ENCODE results near the gene EID3.
A peak's percentile ranks its signal among the peaks of the same experiment; 100 is the strongest.
"Not testable (repeated sequence)": the region's sequence is repeated elsewhere in the genome, so short reads cannot be mapped to it uniquely, and the experiment has no call there.

Gene EID3

GRCh38 chr12:104303538-104304151 is at the start of gene EID3:
TSS of gene EID3 (plus strand) at chr12:104303739. CDS start at chr12:104303935, 196 bp downstream.
- peaks cover 16% of the 10 kb centered on the region for H3K36me3 Mint-ChIP-seq (ENCODE audit: low read depth)
- H3K27me3 Mint-ChIP-seq (ENCODE audit: low read depth) = no peaks in the 10 kb centered on the region
- H3K9me3 Mint-ChIP-seq = no peaks in the 10 kb centered on the region

DNA sequence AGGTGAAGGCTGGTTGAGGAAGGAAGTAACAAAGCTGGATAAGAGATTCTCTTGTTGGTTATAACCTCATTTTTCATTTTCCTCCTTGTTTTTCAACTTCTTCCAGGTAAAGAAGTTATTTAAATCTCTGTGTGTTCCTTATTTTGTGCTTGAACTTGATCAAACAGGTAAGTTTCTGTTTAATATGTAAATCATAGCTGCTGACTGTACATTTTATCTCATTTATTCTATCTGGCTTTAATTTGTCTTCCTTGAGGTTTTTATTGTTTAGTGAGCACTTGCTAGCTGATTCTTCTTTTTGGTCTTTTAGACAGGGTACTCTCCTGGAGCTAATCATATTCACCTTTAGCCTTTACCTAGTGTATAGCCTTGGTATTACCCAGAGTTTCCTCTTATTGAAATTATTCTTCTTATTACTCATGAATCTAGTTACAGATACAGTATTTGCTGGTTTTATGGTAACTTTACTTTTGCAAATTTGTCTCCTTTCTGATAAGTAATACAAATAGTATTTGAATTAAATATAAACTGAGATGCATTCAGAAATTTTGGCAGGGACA is 45.5 kb upstream of the EID3 start:
- Mint-ChIP-seq H3K27me3 (ENCODE audit: low read depth) (peaks cover 6% of the 10 kb centered on the region), H3K27ac (no peak overlapping the region), H3K4me3 (no peak overlapping the region), H3K36me3 (ENCODE audit: low read depth) (no peaks in the 10 kb centered on the region), H3K9me3 (no peaks in the 10 kb centered on the region), H3K4me1 (ENCODE audit: low read depth) (no peaks in the 10 kb centered on the region)

More at GRCh38 chr12:104303538-104304151, at the start of gene EID3:
- peaks cover 44% of the 10 kb centered on the region for H3K4me1 Mint-ChIP-seq (ENCODE audit: low read depth)
- peak within 1 kb of the TSS; percentile 99 for H3K27ac Mint-ChIP-seq
- H3K4me3 Mint-ChIP-seq = peak within 1 kb of the TSS; percentile 94

GRCh38 chr12:104258476-104259067 is 45.0 kb upstream of the EID3 start:
- H3K27ac Mint-ChIP-seq = no peak overlapping the region
- H3K27me3 Mint-ChIP-seq (ENCODE audit: low read depth) = peaks cover 6% of the 10 kb centered on the region
- H3K36me3 Mint-ChIP-seq (ENCODE audit: low read depth) = no peaks in the 10 kb centered on the region
- H3K4me3 Mint-ChIP-seq = no peak overlapping the region
- no peaks in the 10 kb centered on the region for H3K9me3 Mint-ChIP-seq
- no peaks in the 10 kb centered on the region for H3K4me1 Mint-ChIP-seq (ENCODE audit: low read depth)

GRCh38 chr12:104263026-104263425 is 40.5 kb upstream of the EID3 start:
- Mint-ChIP-seq H3K36me3 (ENCODE audit: low read depth) (no peaks in the 10 kb centered on the region), H3K27ac (no peak overlapping the region), H3K27me3 (ENCODE audit: low read depth) (peaks cover 2% of the 10 kb centered on the region), H3K4me3 (no peak overlapping the region), H3K4me1 (ENCODE audit: low read depth) (no peaks in the 10 kb centered on the region), H3K9me3 (no peaks in the 10 kb centered on the region)

DNA sequence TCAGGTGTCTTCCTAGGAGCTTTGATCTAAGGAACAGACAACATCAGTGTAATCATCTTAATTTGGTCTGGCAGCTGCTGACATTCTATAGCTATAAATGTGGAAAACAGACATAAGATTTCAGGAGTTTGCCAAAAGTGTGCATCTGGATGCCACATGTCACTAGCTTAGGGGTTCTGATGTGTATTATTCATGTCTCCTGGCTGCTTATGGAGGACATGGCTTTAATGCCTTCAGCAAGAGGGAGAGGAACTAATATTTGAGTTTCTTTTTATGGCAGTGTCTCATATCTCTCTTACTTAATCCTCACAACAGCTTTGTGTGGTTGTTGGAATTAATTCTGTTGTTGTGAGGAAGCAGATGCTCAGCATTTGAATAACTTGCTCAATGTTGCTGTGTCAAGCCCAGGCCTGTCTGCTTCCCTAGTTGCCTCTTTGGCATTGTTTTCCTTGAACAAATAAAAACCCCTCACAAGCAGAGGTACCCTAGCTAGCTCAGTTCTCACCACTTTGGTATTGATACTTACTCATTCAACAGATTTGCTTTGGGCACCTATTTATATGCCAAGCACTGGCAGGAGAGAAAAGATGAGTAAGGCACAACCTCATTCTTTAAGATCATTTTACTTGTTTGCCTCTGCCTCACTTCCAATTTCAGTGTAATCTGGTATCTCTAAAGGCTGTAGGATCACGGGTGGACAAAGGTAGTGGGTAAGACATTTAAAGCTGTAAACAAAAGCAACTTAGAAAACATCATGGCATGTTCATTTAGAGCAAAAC is 39.8 kb upstream of the EID3 start:
- no peaks in the 10 kb centered on the region for H3K9me3 Mint-ChIP-seq
- H3K27me3 Mint-ChIP-seq (ENCODE audit: low read depth) = no peaks in the 10 kb centered on the region
- H3K4me3 Mint-ChIP-seq = no peak overlapping the region
- H3K27ac Mint-ChIP-seq = no peak overlapping the region
- no peaks in the 10 kb centered on the region for H3K4me1 Mint-ChIP-seq (ENCODE audit: low read depth)
- H3K36me3 Mint-ChIP-seq (ENCODE audit: low read depth) = no peaks in the 10 kb centered on the region

- not testable (repeated sequence) for H3K4me1 Mint-ChIP-seq (ENCODE audit: low read depth); H3K27me3 Mint-ChIP-seq (ENCODE audit: low read depth); H3K36me3 Mint-ChIP-seq (ENCODE audit: low read depth); H3K9me3 Mint-ChIP-seq; H3K27ac Mint-ChIP-seq; H3K4me3 Mint-ChIP-seq
These were observed 38.1 kb upstream of the EID3 start for GRCh38 chr12:104265436-104265835.

GRCh38 chr12:104272938-104273337 is 30.6 kb upstream of the EID3 start:
- Mint-ChIP-seq H3K27me3 (ENCODE audit: low read depth) (no peaks in the 10 kb centered on the region), H3K36me3 (ENCODE audit: low read depth) (no peaks in the 10 kb centered on the region), H3K9me3 (no peaks in the 10 kb centered on the region), H3K4me3 (no peak overlapping the region), H3K4me1 (ENCODE audit: low read depth) (peaks cover 8% of the 10 kb centered on the region), H3K27ac (no peak overlapping the region)

GRCh38 chr12:104273503-104273902 is 30.0 kb upstream of the EID3 start:
- no peak overlapping the region for H3K4me3 Mint-ChIP-seq
- no peaks in the 10 kb centered on the region for H3K27me3 Mint-ChIP-seq (ENCODE audit: low read depth)
- H3K27ac Mint-ChIP-seq = no peak overlapping the region
- no peaks in the 10 kb centered on the region for H3K9me3 Mint-ChIP-seq
- H3K4me1 Mint-ChIP-seq (ENCODE audit: low read depth) = peaks cover 8% of the 10 kb centered on the region
- no peaks in the 10 kb centered on the region for H3K36me3 Mint-ChIP-seq (ENCODE audit: low read depth)

- no peaks in the 10 kb centered on the region for H3K9me3 Mint-ChIP-seq
- no peak overlapping the region for H3K27ac Mint-ChIP-seq
- peaks cover 8% of the 10 kb centered on the region for H3K4me1 Mint-ChIP-seq (ENCODE audit: low read depth)
- H3K4me3 Mint-ChIP-seq = no peak overlapping the region
- H3K27me3 Mint-ChIP-seq (ENCODE audit: low read depth) = peaks cover 4% of the 10 kb centered on the region
- no peaks in the 10 kb centered on the region for H3K36me3 Mint-ChIP-seq (ENCODE audit: low read depth)
These were observed 28.7 kb upstream of the EID3 start for GRCh38 chr12:104274811-104275210.

- H3K4me3 Mint-ChIP-seq = peak overlapping the region; percentile 52
These were observed 27.9 kb upstream of the EID3 start for GRCh38 chr12:104275689-104276088.

DNA sequence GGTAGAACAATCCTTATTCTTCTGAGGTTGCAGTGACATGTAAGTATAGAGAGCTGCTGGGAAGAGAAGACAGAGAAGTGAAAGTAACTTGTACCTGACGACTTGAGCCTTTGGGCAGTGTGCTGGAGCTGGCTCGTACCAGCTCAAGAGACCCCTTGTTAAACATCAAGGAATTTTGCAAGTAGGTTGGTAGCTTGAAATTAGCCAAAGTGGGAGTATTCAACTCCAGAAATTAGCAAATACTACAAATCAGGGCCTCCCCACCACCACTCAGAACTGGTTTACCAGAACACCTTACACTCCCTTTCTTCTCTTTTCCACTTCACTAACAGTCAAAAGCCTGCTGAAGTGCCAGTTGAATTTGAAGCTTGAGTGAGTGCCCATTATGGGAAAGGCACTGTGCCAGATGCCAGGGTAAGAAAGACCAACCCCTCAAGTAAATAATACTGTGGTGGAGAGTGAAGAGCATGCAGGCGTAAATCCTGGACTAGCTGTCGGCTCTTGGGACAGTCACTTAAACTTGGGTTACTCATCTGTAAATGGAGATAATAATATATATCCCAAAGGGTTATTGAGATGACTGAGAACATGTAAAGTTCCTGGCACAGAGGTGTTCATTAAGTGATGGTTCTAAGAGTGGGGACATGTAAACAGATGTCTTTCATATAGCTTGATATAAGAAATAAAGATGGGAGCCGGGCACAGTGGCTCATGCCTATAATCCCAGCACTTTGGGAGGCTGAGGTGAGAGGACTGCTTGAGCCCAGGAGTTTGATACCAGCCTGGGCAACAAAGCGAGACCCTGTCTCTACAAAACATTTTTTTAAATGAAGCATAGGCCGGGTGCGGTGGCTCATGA is 27.0 kb upstream of the EID3 start:
- H3K36me3 Mint-ChIP-seq (ENCODE audit: low read depth) = no peaks in the 10 kb centered on the region
- peak overlapping the region; percentile 52 for H3K4me3 Mint-ChIP-seq
- H3K4me1 Mint-ChIP-seq (ENCODE audit: low read depth) = peaks cover 8% of the 10 kb centered on the region
- H3K9me3 Mint-ChIP-seq = no peaks in the 10 kb centered on the region
- no peak overlapping the region for H3K27ac Mint-ChIP-seq
- peaks cover 4% of the 10 kb centered on the region for H3K27me3 Mint-ChIP-seq (ENCODE audit: low read depth)

More at GRCh38 chr12:104275689-104276088, 27.9 kb upstream of the EID3 start:
- Mint-ChIP-seq H3K27me3 (ENCODE audit: low read depth) (peaks cover 4% of the 10 kb centered on the region), H3K27ac (peak overlapping the region; percentile 10), H3K4me1 (ENCODE audit: low read depth) (peaks cover 8% of the 10 kb centered on the region), H3K9me3 (no peaks in the 10 kb centered on the region), H3K36me3 (ENCODE audit: low read depth) (no peaks in the 10 kb centered on the region)

GRCh38 chr12:104279164-104279563 is 24.4 kb upstream of the EID3 start:
- peaks cover 8% of the 10 kb centered on the region for H3K4me1 Mint-ChIP-seq (ENCODE audit: low read depth)
- no peaks in the 10 kb centered on the region for H3K9me3 Mint-ChIP-seq
- H3K27ac Mint-ChIP-seq = no peak overlapping the region
- H3K4me3 Mint-ChIP-seq = no peak overlapping the region
- peaks cover 4% of the 10 kb centered on the region for H3K27me3 Mint-ChIP-seq (ENCODE audit: low read depth)
- H3K36me3 Mint-ChIP-seq (ENCODE audit: low read depth) = no peaks in the 10 kb centered on the region

DNA sequence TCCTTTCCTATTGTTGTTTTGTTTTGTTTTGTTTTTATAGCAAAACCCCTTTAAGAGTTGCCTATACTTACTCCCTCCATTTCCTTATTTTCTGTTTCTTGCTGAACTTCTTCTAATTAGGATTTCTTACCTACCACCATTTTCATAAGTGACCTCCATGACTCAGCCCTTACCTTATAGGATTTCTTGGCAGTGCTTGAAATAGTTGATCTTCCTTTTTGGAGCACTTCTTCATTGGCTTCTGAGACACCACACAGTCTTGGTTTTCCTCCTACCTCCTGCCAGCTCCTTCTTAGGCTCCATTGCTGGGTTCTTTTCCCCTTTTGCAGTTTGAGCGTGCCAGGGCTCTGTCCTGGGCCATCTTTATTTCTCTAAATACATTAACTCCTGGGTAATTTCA is 23.4 kb upstream of the EID3 start:
- no peaks in the 10 kb centered on the region for H3K36me3 Mint-ChIP-seq (ENCODE audit: low read depth)
- H3K4me3 Mint-ChIP-seq = no peak overlapping the region
- no peaks in the 10 kb centered on the region for H3K9me3 Mint-ChIP-seq
- peaks cover 8% of the 10 kb centered on the region for H3K4me1 Mint-ChIP-seq (ENCODE audit: low read depth)
- H3K27me3 Mint-ChIP-seq (ENCODE audit: low read depth) = peaks cover 4% of the 10 kb centered on the region
- H3K27ac Mint-ChIP-seq = no peak overlapping the region

Measured in T-helper 1 cell treated with Interleukin-12 subunit alpha and Interleukin-12 subunit beta and Interleukin-4 antibody, amounts not matched to agents 30 μg/mL and 1 μg/mL, for 36 hours (primary cell).